Mesothelial cell of epicardium (in vitro differentiated cells): Measurements from ENCODE around the gene SPAG17. TPM values are rescaled to one million over a fixed set of nuclear protein-coding genes. Genes with fewer than 3 reads are reported as not detected.
A peak's percentile ranks its signal among the peaks of the same experiment; 100 is the strongest.

Experiments
- DNase-seq, 2 experiments: peaks; one replicate each; pipeline ENCODE4 v3.0.0; 2021; ENCODE audit warnings: low spot score in 2 of 2; ENCODE audit not compliant: unreplicated experiment in 2 of 2
- H3K27ac Mint-ChIP-seq: 2 replicates; pipeline ENCODE4 v1.8.0; 2021; ENCODE audit warnings: mixed read lengths
- H3K27me3 Mint-ChIP-seq: 2 replicates; pipeline ENCODE4 v1.8.0; 2021; ENCODE audit warnings: low read depth, mixed read lengths
- H3K36me3 Mint-ChIP-seq: 2 replicates; pipeline ENCODE4 v1.8.0; 2021; ENCODE audit warnings: mixed read lengths
- H3K4me1 Mint-ChIP-seq: 2 replicates; pipeline ENCODE4 v1.8.0; 2021; ENCODE audit warnings: mixed read lengths
- H3K4me3 Mint-ChIP-seq: 2 replicates; pipeline ENCODE4 v1.8.0; 2021; ENCODE audit warnings: mild to moderate bottlenecking, moderate library complexity, mixed read lengths
- H3K9me3 Mint-ChIP-seq: 2 replicates; pipeline ENCODE4 v1.8.0; 2021; ENCODE audit warnings: mixed read lengths
- CTCF ChIP-seq: fragments of 200-600 bp; sonication (generic); IDR thresholded peaks from one replicate; pipeline ENCODE4 v1.5.0; 2021; ENCODE audit warnings: antibody characterized with exemption; ENCODE audit not compliant: unreplicated experiment
- total RNA-seq: library from RNA; stranded (reverse); gene quantifications from 3 replicates; pipeline ENCODE4 v1.2.1, GENCODE V29; 2021

The SPAG17 gene
- total RNA-seq: 2.7 to 4.7 TPM (median 3.7 TPM) in 3 replicates

GRCh38 chr1:118185084-118185832 lies at the start of gene SPAG17:
TSS of gene SPAG17 (minus strand) at chr1:118185228. CDS start at chr1:118185157, 71 bp downstream.
- no peaks in the 10 kb centered on the region for H3K27me3 Mint-ChIP-seq
- H3K4me3 Mint-ChIP-seq: peak within 1 kb of the TSS; percentile 84
- H3K27ac Mint-ChIP-seq: peak within 1 kb of the TSS; percentile 33
- peaks cover 18% of the 10 kb centered on the region for H3K4me1 Mint-ChIP-seq
- no peak for TF ChIP-seq CTCF
- H3K9me3 Mint-ChIP-seq: peaks cover 3% of the 10 kb centered on the region
- peak; percentile 69 to 84 for DNase-seq
- H3K36me3 Mint-ChIP-seq: no peaks in the 10 kb centered on the region

GRCh38 chr1:118225471-118225870 lies 40.4 kb upstream of the SPAG17 start:
- no peak for TF ChIP-seq CTCF
- no peak for DNase-seq
- Mint-ChIP-seq H3K27me3 (peaks cover 4% of the 10 kb centered on the region), H3K4me3 (no peak overlapping the region), H3K27ac (no peak overlapping the region), H3K4me1 (no peaks in the 10 kb centered on the region), H3K36me3 (no peaks in the 10 kb centered on the region), H3K9me3 (peaks cover 5% of the 10 kb centered on the region)

GRCh38 chr1:118223426-118223825 lies 38.4 kb upstream of the SPAG17 start:
- Mint-ChIP-seq H3K4me3 (no peak overlapping the region), H3K27me3 (peaks cover 4% of the 10 kb centered on the region), H3K4me1 (no peaks in the 10 kb centered on the region), H3K27ac (no peak overlapping the region), H3K9me3 (peaks cover 5% of the 10 kb centered on the region), H3K36me3 (no peaks in the 10 kb centered on the region)
- TF ChIP-seq CTCF: no peak
- DNase-seq: no peak

GRCh38 chr1:118219438-118219837 lies 34.4 kb upstream of the SPAG17 start:
- Mint-ChIP-seq H3K4me3 (no peak overlapping the region), H3K4me1 (no peaks in the 10 kb centered on the region), H3K27me3 (peaks cover 3% of the 10 kb centered on the region), H3K27ac (no peak overlapping the region), H3K9me3 (no peaks in the 10 kb centered on the region), H3K36me3 (no peaks in the 10 kb centered on the region)
- DNase-seq: no peak
- no peak for TF ChIP-seq CTCF

- no peak for DNase-seq
- no peaks in the 10 kb centered on the region for H3K27me3 Mint-ChIP-seq
- no peaks in the 10 kb centered on the region for H3K4me1 Mint-ChIP-seq
- H3K27ac Mint-ChIP-seq: no peak overlapping the region
- no peaks in the 10 kb centered on the region for H3K36me3 Mint-ChIP-seq
- no peak overlapping the region for H3K4me3 Mint-ChIP-seq
- peaks cover 3% of the 10 kb centered on the region for H3K9me3 Mint-ChIP-seq
- no peak for TF ChIP-seq CTCF
Measured at GRCh38 chr1:118217141-118217838, 32.3 kb upstream of the SPAG17 start.
